GM21515 (cell line): ENCODE results near the gene IFNL4.
"Not testable (repeated sequence)": the region's sequence is repeated elsewhere in the genome, so short reads cannot be mapped to it uniquely, and the experiment has no call there.

ENCODE experiments used
- ATAC-seq: cut with Tn5 transposase; IDR thresholded peaks from one replicate; pipeline ENCODE4 v1.9.1; 2021; ENCODE audit not compliant: unreplicated experiment

Gene IFNL4

GRCh38 chr19:39230096-39230764 lies 18.4 kb downstream of the IFNL4 start:
- ATAC-seq: no peak

GRCh38 chr19:39224910-39225309 lies 23.7 kb downstream of the IFNL4 start:
- ATAC-seq: no peak

DNA sequence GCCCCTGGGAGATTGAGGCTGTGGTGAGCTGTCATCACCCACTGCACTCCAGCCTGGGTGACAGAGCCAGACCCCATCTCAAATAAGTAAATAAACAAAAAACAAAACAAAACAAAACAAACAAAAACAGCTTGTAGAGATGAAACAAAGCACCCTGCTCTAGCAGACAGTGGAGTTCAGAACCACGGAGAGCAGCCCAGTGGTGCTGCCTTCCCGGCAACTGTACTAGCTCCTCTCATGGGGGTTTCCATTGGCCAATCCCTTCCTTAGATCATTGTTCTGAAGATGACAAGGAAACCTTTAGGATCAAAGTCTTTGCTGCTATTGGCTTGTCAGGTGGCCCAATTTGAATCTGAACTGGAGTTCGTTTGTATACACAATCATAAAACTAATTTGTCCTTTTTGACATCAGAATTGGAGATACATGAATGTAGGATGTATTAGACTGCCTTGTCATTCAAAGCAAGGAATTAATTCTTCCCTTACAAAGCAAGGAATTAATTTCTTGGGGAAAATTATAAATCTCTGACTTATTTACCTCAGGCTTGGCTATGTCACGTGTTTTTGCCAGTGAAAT lies 24.9 kb downstream of the IFNL4 start:
- no peak for ATAC-seq

- not testable (repeated sequence) for ATAC-seq
These were observed 29.5 kb downstream of the IFNL4 start for GRCh38 chr19:39219108-39219507.

- ATAC-seq: no peak
These were observed 30.2 kb downstream of the IFNL4 start for GRCh38 chr19:39218230-39219007.

DNA sequence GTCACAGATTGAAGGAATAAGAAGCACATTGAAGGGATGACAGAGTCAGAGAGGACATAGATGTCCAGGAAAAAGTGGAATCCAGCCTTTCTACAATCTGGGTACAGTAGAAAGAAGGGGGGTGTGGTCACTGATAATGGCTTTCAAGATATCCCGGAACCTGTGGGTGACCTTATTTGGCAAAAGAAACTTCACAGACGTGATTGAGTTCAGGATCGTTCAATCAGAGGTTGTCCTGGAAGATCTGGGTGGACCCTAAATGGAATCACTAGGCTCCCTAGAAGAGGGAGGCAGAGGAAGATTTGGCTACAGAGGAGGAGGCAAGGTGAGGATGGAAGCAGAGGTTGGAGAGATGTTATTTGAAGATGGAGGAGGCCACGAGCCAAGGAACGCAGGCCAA lies 31.6 kb downstream of the IFNL4 start:
- no peak for ATAC-seq

DNA sequence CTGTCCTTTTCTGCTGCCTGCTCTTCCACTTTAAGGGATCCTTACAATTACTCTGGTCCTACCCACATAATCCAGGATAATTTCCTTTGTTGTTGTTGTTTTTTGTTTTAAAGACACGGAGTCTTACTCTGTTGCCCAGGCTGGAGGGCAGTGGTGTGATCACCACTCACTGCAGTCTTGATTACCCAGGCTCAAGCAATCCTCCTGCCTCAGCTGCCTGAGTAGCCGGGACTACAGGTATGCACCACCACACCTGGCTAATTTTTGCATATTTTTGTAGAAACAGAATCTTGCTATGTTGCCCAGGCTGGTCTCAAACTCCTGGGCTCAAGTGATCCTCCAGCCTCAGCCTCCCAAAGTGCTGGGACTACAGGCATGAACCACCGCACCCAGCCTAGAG lies 33.3 kb downstream of the IFNL4 start:
- not testable (repeated sequence) for ATAC-seq

DNA sequence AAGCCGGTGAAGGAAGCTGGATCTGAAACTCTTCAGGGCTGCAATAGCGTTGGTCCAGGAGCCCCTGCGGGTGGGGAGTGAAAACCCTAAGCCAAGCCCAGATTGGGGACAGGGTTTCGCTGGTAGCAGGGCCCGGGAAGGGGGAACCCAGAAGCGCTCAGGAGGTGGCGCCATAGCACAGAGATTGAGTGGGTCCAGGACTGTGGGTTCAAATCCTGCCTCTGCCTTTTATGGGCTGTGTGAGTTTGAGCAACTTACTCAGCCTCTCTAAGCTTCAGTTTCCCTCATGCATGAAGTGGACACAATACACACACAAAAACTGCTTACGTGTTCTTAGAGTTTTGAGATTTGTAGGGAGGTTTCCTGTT lies 36.3 kb downstream of the IFNL4 start:
- ATAC-seq: no peak

- no peak for ATAC-seq
These were observed 36.8 kb downstream of the IFNL4 start for GRCh38 chr19:39211731-39212374.

DNA sequence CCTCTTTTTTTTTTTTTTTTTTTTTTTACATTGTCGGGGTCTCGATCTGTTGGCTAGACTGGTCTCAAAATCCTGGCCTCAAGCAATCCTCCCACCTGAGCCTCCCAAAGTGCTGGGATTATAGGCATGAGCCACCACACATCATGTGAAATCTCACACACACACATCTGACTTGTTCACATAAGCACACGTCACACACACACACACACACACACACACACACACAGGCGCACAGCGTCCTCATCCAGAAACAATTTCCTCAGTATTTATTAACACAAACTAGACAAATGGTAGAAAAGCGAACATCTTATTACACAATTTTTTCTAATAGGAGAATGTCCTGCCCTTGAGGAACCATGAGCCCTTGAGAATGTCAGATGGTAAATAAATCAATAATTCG lies 39.5 kb downstream of the IFNL4 start:
- no peak for ATAC-seq

DNA sequence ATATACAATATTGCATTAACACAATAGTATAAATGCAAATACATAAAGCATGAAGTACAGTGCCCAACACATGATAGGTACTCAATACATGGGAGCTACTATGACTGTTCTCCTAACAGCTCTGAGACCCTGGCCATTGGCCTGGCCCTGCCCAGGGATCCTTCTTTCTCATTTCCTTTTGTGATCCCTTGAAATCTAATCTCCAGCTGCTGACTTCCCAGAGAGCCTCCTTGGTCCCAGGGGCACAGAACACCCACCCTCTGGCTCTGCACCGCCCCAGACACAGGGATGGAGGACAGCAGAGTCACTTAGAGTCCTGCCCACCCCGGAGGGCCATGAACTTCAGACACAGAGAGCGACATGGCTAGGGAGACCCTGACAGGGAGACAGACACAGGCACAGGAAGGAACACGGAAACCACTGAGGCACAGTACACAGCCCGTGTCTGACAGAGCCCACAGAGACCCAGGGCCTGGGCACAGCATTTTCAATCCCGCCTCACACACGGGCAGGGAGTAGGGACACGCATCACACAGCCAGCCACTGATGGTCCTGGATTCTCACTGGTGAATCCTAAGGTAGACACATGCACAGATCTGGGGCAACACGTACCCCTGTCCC lies 40.4 kb downstream of the IFNL4 start:
- ATAC-seq: no peak

DNA sequence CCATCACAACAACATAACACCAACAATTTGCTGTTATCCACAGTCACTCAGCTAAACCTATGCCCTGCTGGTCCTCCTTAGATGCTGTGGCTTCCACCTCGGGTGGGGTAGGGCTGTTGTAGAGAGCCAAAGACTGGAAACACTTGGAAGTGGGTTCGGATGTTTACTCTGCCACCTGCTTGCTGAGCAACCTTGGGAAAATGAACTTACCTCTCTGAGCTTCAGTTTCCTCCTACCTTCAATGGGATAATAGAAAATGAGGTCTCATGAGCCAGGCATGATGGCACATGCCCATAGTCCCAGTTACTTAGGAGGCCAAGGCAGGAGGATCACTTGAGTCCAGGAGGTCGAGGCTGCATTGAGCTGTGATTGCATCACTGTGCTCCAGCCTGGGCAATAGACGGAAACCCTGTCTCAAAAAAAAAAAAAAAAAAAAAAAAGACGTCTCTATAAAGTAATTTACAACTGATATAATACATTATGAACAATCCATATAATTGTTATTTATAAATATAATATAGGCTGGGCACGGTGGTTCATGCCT lies 41.3 kb downstream of the IFNL4 start:
- ATAC-seq: no peak

GRCh38 chr19:39206122-39206521 lies 42.5 kb downstream of the IFNL4 start:
- no peak for ATAC-seq

DNA sequence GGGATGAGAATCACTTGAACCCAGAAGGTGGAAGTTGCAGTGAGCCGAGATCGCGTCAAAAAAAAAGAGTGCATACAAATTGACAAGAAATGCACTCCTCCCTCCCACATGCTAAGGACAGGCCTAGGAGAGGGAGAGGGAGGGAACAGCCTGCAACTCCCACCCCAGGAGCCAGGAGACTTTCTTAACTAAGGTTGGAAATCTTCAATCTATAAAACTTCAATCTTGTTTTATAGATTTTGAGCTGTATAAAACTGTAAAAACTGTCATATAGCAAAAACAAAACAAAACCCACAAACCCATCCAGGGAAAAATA lies 43.2 kb downstream of the IFNL4 start:
- no peak for ATAC-seq

- no peak for ATAC-seq
These were observed 45.0 kb downstream of the IFNL4 start, which contains the start of gene SYCN for GRCh38 chr19:39203372-39204341. TSS of gene SYCN (minus strand) at chr19:39204263. CDS start at chr19:39204254, 9 bp downstream.

DNA sequence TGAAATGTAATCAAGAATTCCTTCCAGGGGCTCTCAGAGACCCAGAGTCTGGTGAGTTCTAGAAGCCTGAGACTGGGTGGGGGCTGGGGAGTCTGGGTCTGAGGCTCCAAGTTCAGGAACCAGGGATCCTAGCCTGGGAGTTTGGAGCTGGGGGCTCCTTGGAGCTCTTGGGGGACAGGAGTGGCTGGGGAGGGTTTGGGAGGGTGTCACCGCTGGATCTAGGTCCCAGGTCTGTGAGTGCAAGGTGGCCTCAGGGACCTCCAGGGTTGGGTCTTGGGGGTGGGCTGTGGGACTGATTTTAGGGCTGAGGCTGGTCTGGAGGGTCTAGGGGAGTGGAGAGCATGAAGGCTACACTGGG lies 45.7 kb downstream of the IFNL4 start:
- ATAC-seq: no peak

DNA sequence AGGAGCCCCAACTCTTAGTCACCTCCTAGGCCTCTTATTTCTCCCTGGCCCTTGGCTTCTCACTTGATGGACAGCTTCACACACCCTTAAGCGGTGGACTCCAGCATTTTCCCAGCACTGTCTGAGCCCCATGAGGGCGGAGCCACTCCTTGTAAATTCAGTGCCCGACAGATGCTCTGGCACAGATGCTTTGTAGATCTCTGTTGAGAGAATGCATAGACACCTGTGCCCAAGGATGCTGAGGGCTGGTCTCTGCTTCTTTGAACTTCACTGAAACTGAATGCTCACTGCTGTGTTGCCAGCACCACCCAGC lies 47.9 kb downstream of the IFNL4 start:
- no peak for ATAC-seq

DNA sequence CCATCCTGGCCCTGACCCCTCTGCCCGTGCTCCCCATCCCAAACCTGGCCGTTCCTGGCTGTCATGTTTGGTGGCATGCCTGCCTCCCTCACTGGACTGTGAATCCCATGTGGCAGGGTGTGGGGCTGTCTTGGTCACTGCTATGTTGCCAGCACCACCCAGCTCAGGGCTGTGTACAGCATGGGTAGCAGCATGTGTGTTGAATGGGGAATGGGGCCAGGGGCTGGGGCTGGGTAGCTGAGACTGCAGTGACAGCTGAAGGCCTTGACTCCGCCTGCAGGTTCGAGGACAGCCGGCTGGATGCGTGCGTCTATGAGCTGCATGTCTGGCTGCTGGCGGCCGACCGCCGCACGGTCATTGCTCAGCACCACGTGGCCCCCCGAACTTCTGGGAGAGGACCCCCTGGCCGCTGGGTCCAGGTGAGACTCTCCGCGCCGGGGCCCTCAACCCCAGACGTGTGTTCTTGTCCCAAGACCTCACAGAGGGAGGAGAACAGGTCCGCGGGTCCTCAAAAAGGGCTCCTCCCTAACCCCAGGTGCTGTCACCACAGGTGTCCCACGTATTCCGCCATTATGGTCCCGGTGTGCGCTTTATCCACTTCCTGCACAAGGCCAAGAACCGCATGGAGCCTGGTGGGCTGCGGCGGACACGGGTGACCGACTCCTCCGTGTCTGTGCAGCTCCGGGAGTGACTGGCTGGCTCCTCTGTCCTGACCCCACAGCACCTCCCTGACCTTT lies 48.4 kb downstream of the IFNL4 start:
- no peak for ATAC-seq

GRCh38 chr19:39199025-39199424 lies 49.6 kb downstream of the IFNL4 start:
- ATAC-seq: no peak

DNA sequence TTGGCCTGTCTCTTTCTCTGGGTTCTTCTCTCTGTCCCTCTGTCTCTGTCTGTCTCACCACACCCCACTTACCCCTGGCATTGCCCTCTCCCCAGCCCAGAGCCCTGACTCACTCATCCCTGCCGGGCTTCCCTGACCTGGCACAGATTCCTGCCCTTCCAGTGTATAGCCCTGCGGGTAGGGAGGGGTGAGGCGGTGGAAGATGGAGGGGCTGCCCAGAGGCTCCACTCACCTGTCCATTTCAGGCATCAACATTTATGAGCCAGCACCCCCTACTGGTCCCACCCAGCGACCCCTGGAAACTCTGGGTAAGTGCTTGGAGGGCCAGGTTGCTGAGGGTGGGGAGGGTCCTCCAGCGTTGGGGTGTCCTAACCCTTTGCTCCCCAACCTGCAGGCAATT lies 50.8 kb downstream of the IFNL4 start:
- ATAC-seq: no peak
